Mucosa of gallbladder (tissue), 1 donor: ENCODE measurements around the gene RGL2. TPM values are rescaled to one million over a fixed set of nuclear protein-coding genes. Genes with fewer than 3 reads are reported as not detected.
"Not testable (repeated sequence)": the region's sequence is repeated elsewhere in the genome, so short reads cannot be mapped to it uniquely, and the experiment has no call there.

Experiments used
- DNase-seq: peaks from one replicate; pipeline ENCODE4 v3.0.0-alpha.2; 2020; ENCODE audit warnings: low spot score
- total RNA-seq: library from RNA; stranded (reverse); gene quantifications from one replicate; pipeline ENCODE4 v1.2.1, GENCODE V29; 2021
- donor health status: DM: no; HTN: no; CAD: no.

RGL2 gene
- total RNA-seq, 1 donor from 2014 or later, result 158 TPM

GRCh38 chr6:33273924-33274902, 24.5 kb downstream of the RGL2 start:
- DNase-seq, result no peak

- no peak for DNase-seq
Observed at GRCh38 chr6:33273129-33273923, 25.4 kb downstream of the RGL2 start.

GRCh38 chr6:33272275-33273128, 26.2 kb downstream of the RGL2 start:
- DNase-seq, result no peak

- peak; percentile 98 for DNase-seq
Observed at GRCh38 chr6:33271468-33272274, 27.1 kb downstream of the RGL2 start, which contains the start of the genes RPS18 and VPS52. Gene RPS18, plus strand, starts transcription at chr6:33272075. Its CDS starts 45 bp downstream, at chr6:33272120. Gene VPS52, minus strand, starts transcription at chr6:33271876. Its CDS starts 201 bp downstream, at chr6:33271675.

GRCh38 chr6:33271117-33271467, 27.6 kb downstream of the RGL2 start:
- no peak for DNase-seq

GRCh38 chr6:33264015-33264414, 34.7 kb downstream of the RGL2 start:
- no peak for DNase-seq

- not testable (repeated sequence) for DNase-seq
Observed at GRCh38 chr6:33262490-33262889, 36.3 kb downstream of the RGL2 start.

GRCh38 chr6:33259032-33259431, 39.7 kb downstream of the RGL2 start:
- no peak for DNase-seq

GRCh38 chr6:33254591-33254990, 44.2 kb downstream of the RGL2 start:
- no peak for DNase-seq

GRCh38 chr6:33252759-33253158, 46.0 kb downstream of the RGL2 start:
- no peak for DNase-seq

- no peak for DNase-seq
Observed at GRCh38 chr6:33251395-33252012, 47.2 kb downstream of the RGL2 start.

GRCh38 chr6:33250731-33251130, 48.0 kb downstream of the RGL2 start:
- DNase-seq, result no peak

GRCh38 chr6:33249732-33250630, 48.8 kb downstream of the RGL2 start:
- DNase-seq, result no peak

- peak; percentile 98 for DNase-seq
Observed at GRCh38 chr6:33248932-33249731, 49.6 kb downstream of the RGL2 start.

- DNase-seq, result no peak
Observed at GRCh38 chr6:33248643-33248931, 50.2 kb downstream of the RGL2 start.

GRCh38 chr6:33247977-33248642, 50.6 kb downstream of the RGL2 start:
- peak; percentile 92 for DNase-seq

- no peak for DNase-seq
Observed at GRCh38 chr6:33243476-33243875, 55.3 kb downstream of the RGL2 start.

- no peak for DNase-seq
Observed at GRCh38 chr6:33241968-33242367, 56.8 kb downstream of the RGL2 start.
